ENCODE data around the gene STARD10. TPM values are rescaled to one million over a fixed set of nuclear protein-coding genes. Genes with fewer than 3 reads are reported as not detected.

The STARD10 gene
- total RNA-seq, 1 experiment from 2014 or later: 26.8 TPM

- Histone ChIP-seq H3K4me3 (ENCODE audit: insufficient read depth, low read depth, low read length) (no peak overlapping the region), H3K36me3 (replicated peaks; ENCODE audit: control insufficient read depth, insufficient read depth, low read length) (no peaks in the 10 kb centered on the region), H3K27me3 (ENCODE audit: control insufficient read depth, insufficient read depth, low read length) (no peaks in the 10 kb centered on the region)
- no peak for DNase-seq
Measured at GRCh38 chr11:72759468-72759985, 34.3 kb downstream of the STARD10 start.

- Histone ChIP-seq H3K27me3 (ENCODE audit: control insufficient read depth, insufficient read depth, low read length) (no peaks in the 10 kb centered on the region), H3K4me3 (ENCODE audit: insufficient read depth, low read depth, low read length) (no peak overlapping the region), H3K36me3 (replicated peaks; ENCODE audit: control insufficient read depth, insufficient read depth, low read length) (no peaks in the 10 kb centered on the region)
- DNase-seq: no peak
Measured at GRCh38 chr11:72758690-72759389, 35.0 kb downstream of the STARD10 start.

GRCh38 chr11:72758304-72758689 lies 35.5 kb downstream of the STARD10 start:
- no peaks in the 10 kb centered on the region for H3K27me3 ChIP-seq (ENCODE audit: control insufficient read depth, insufficient read depth, low read length)
- no peaks in the 10 kb centered on the region for H3K36me3 ChIP-seq (replicated peaks; ENCODE audit: control insufficient read depth, insufficient read depth, low read length)
- H3K4me3 ChIP-seq (ENCODE audit: insufficient read depth, low read depth, low read length): no peak overlapping the region
- no peak for DNase-seq

DNA sequence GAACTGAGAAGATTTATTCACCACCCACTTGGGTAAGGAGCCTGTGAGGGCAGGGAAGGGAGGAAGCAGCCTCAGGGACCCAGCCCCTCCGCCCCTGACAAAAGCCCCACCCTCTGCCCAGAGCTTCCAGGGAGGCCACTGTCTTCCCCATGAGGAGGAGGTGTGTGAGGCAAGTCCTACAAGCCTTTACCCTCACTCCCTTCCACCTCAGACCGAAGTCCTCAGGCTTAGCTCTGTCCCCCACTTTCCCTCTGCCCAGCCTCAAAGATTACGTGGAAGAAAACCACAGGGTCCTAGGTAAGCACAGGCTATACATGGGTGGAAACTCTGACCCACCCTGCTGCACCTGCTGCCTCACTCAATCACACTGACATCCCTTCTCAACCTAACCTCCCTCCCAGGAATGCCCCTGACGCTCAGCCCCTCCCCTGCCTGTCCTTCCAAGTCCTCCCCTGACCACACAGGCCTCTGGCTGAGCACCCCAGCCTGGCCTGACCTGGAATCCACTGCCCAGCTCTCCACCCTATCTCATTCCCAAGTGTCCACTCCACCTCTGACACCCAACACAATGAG lies 38.0 kb downstream of the STARD10 start:
- no peaks in the 10 kb centered on the region for H3K27me3 ChIP-seq (ENCODE audit: control insufficient read depth, insufficient read depth, low read length)
- peak; percentile 54 for DNase-seq
- no peak overlapping the region for H3K4me3 ChIP-seq (ENCODE audit: insufficient read depth, low read depth, low read length)
- H3K36me3 ChIP-seq (replicated peaks; ENCODE audit: control insufficient read depth, insufficient read depth, low read length): no peaks in the 10 kb centered on the region

DNA sequence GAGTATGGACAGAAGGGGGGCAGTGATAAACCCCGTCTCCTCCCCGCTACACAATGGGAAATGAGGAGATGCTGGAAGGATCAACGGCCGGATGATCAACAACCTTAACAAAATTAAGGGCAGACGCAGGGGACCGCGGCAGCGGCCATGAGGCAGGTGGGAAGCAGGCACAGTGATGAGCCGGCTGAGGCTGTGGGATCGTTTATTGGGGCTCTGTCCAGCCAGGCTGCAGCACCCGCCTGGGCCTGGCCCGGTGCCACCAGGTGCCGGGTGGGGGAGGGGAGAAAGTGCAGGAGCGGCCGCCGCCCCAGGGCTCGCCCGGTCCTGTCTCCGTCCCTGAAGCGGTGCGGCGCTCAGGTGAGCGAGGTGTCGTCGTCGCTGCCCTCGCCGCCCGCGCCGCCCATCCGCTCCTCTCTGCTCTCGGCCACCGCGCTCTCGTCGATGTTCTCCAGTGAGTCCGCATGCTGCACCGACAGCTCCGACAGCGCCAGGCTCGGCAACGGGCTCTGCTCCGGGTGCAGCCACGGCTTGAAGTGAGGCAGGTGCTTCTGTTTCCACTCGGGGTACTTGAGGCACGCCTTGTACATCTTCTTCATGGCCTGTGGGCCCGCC lies 39.2 kb downstream of the STARD10 start:
- Histone ChIP-seq H3K36me3 (replicated peaks; ENCODE audit: control insufficient read depth, insufficient read depth, low read length) (no peaks in the 10 kb centered on the region), H3K4me3 (ENCODE audit: insufficient read depth, low read depth, low read length) (no peak overlapping the region), H3K27me3 (ENCODE audit: control insufficient read depth, insufficient read depth, low read length) (no peaks in the 10 kb centered on the region)
- peak; percentile 73 for DNase-seq

DNA sequence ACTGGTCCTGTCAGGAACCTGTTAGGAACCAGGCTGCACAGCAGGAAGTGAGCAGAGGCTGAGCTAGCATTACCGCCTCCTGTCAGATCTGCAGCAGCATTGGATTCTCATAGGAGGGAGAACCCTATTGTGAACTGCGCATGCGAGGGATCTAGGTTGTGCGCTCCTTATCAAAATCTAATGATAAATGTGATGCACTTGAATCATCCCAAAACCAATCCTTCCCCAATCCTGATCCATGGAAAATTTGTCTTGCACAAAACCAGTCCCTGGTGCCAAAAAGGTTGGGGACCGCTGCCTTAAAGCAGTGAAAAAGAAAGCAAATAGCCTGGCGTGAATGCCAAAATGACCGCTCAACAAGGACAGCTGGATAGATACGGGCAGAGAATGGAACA lies 39.7 kb downstream of the STARD10 start:
- Histone ChIP-seq H3K36me3 (replicated peaks; ENCODE audit: control insufficient read depth, insufficient read depth, low read length) (no peaks in the 10 kb centered on the region), H3K27me3 (ENCODE audit: control insufficient read depth, insufficient read depth, low read length) (no peaks in the 10 kb centered on the region), H3K4me3 (ENCODE audit: insufficient read depth, low read depth, low read length) (no peak overlapping the region)
- no peak for DNase-seq

- Histone ChIP-seq H3K27me3 (ENCODE audit: control insufficient read depth, insufficient read depth, low read length) (no peaks in the 10 kb centered on the region), H3K36me3 (replicated peaks; ENCODE audit: control insufficient read depth, insufficient read depth, low read length) (no peaks in the 10 kb centered on the region), H3K4me3 (ENCODE audit: insufficient read depth, low read depth, low read length) (no peak overlapping the region)
- DNase-seq: peak; percentile 60
Measured at GRCh38 chr11:72753341-72754148, 40.3 kb downstream of the STARD10 start.

DNA sequence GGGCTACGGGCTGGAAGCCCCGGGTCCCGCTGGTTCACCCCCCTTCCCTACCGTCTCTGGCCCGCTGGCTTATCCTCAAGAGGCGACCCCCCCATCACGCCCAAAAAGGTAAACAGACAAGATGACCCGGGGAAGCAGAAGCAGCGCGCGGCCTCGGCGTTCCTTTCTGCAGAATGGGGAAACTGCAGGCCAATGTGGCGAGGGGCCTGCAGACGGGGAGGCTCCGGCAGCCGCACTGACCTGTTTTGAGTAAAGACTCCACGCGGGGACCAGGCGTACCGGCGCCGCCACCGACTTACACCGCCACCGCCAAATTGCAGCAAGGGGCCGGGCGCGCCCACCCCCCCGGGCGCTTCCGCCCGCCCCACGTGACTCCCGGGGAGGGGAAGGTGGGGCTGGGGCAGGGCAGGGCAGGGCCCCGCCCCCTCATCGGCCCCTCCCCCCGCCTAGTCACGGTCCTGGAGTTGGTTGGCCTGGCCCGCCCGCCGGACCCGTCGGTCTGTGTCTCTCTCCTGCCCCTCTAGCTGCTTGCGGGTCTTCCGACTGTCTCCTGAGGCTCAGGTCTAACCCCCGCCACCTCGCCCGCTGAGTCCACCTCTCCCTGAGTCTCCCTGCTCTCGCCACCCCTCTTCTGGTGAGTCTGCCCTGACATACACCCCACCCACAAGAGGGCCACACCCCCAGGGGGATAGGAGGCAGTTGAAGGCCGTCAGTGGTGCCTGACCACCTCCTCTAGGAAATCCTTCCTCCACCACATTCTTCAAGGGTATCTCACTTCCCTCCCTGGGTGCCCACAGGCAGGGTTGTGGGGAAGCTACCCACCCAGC lies 41.5 kb downstream of the STARD10 start, which contains the start of gene ARAP1:
TSS of gene ARAP1 (minus strand) at position 321 of the 827 bp plus-strand sequence. CDS start 25,280 bp downstream, outside the sequence.
- Histone ChIP-seq H3K36me3 (replicated peaks; ENCODE audit: control insufficient read depth, insufficient read depth, low read length) (peaks cover 2% of the 10 kb centered on the region; the same call in 1 of the 2 replicates), H3K4me3 (ENCODE audit: insufficient read depth, low read depth, low read length) (peak within 1 kb of the TSS; percentile 67), H3K27me3 (ENCODE audit: control insufficient read depth, insufficient read depth, low read length) (no peaks in the 10 kb centered on the region)
- peak; percentile 99 for DNase-seq

DNA sequence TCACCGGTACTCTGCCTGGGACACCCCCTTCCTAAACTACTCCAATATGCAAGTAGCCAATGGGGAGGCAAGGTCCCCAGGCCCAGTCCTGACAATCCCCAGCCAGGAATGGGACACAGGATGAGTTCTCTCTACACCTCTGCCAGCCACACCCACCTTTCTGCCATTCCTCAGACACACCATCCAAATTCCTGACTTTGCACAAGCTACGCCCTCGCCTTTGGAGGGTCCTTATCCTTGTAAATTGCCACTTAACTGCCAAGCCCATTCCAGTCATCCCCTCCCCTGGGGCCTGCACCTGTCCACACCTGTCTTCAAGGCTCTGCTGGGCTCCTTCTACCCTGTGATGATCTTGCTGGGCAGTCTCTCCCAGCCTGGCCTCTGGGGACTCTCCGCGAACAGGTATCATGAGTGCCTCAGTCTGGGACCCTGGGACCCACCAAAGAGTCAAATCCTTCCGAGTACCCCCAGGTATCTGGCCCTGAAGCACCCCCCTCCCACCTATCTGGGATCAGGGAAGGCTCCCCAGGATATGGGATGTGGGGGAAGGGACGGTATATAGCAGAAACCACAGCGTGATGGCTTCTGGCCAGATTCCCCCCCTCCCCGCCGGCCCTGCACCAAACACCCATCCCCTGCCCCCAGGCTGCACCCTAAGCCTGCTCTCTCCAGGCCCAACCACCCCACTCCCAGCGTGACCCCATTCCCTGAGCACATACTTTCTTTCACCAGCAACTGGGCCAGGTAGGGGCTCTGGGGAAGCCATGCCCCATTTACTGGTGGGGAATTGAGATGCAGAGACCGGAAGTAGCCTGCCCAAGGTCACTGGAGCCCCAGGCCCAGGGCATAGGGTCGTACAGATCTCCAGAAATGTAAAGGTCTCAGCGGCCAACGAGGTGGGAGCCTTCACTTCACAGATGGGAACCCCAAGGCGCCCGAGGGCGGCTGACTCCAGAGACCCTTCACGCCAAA lies 42.4 kb downstream of the STARD10 start:
- DNase-seq: peak; percentile 78
- Histone ChIP-seq H3K27me3 (ENCODE audit: control insufficient read depth, insufficient read depth, low read length) (no peaks in the 10 kb centered on the region), H3K4me3 (ENCODE audit: insufficient read depth, low read depth, low read length) (peak overlapping the region; percentile 67), H3K36me3 (replicated peaks; ENCODE audit: control insufficient read depth, insufficient read depth, low read length) (peaks cover 2% of the 10 kb centered on the region; the same call in 1 of the 2 replicates)

DNA sequence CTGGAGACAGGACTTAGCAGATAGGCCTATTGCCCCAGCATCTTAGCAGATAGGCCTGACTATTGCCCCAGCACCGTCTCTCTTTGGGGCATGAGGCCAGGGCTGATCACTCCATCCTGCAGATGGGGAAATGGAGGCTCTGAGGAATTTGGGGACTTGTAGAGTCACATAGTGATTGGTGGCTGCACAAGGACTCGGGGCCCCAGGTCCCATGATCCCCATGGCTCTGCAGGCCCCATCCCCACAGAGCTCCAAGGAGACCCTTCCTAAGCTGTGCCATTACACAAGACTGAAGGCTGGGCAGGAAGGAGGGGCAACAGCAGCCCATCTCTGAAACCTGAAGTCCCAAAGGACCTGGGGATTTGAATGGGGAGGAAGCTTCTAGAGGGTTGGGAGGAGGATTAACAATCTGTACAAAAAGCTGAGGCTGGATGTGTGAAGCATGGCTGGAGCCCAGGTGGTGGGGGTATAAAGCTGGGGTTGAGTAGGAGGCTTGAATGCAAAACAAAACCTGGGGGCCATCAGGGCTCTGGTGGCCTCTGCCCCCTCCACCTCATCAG lies 43.2 kb downstream of the STARD10 start:
- Histone ChIP-seq H3K36me3 (replicated peaks; ENCODE audit: control insufficient read depth, insufficient read depth, low read length) (peaks cover 2% of the 10 kb centered on the region; the same call in 1 of the 2 replicates), H3K27me3 (ENCODE audit: control insufficient read depth, insufficient read depth, low read length) (no peaks in the 10 kb centered on the region), H3K4me3 (ENCODE audit: insufficient read depth, low read depth, low read length) (no peak overlapping the region)
- DNase-seq: no peak

DNA sequence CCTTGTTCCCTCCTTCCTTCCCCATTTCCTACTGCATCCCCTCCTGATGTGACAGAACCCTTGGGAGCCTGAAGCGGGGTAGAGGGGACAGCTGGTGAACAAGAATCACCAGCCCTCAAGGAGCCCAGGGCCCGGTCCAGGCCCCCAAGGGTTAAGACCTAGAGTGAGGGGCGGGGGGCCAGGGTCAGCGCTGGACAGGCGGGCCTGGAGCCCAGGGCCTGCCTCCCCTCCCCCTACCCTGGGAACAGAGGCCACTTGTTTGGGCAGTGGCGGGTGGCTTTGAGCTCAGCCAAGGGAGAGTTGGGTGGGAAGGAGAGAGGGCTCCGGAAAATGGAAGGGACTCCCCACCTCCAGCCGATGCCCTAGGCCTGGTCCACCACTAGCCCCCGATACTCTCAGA lies 43.8 kb downstream of the STARD10 start:
- H3K36me3 ChIP-seq (replicated peaks; ENCODE audit: control insufficient read depth, insufficient read depth, low read length): peaks cover 2% of the 10 kb centered on the region; the same call in 1 of the 2 replicates
- DNase-seq: peak; percentile 39
- H3K27me3 ChIP-seq (ENCODE audit: control insufficient read depth, insufficient read depth, low read length): no peaks in the 10 kb centered on the region
- no peak overlapping the region for H3K4me3 ChIP-seq (ENCODE audit: insufficient read depth, low read depth, low read length)

DNA sequence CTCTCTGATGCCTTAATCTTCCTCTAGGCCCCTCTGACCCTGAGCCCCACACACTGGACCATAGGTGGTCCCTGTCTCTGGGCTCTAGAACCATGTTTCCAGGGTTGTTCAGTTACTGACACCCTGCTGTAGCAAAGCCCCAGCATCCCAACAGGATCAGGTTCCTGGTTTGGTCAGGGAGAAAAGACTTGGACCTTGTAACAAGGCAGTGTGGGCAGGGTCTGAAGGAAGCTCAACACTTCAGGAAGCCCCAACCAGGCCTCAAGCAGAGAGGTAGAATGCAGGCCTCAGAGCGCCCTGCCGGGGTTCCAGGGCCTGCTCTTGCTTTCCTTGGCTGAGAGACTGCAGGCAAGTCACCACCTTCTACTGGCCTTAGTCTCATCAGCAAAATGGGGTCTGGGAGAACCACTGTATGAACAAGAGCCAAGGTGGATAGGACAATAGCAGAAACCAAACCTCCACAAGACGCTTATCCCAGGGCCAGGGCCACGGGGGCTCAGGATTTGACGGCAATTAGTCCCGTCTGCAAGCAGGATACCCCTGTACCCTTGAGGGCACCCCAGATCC lies 46.5 kb downstream of the STARD10 start:
- Histone ChIP-seq H3K27me3 (ENCODE audit: control insufficient read depth, insufficient read depth, low read length) (no peaks in the 10 kb centered on the region), H3K4me3 (ENCODE audit: insufficient read depth, low read depth, low read length) (no peak overlapping the region)
- DNase-seq: no peak

More for the DNA sequence above, 46.5 kb downstream of the STARD10 start:
- H3K36me3 ChIP-seq (replicated peaks; ENCODE audit: control insufficient read depth, insufficient read depth, low read length): peaks cover 2% of the 10 kb centered on the region; the same call in 1 of the 2 replicates

Measured in H7 (cell line).